HG03378 (cell line): ENCODE measurements around the gene CHRDL2.

Experiments
- ATAC-seq: cut with Tn5 transposase; IDR thresholded peaks from one replicate; pipeline ENCODE4 v1.9.1; 2021; ENCODE audit warnings: mild to moderate bottlenecking, moderate library complexity; ENCODE audit not compliant: unreplicated experiment

The CHRDL2 gene

GRCh38 chr11:74686792-74687191 is 44.4 kb downstream of the CHRDL2 start:
- no peak for ATAC-seq

- ATAC-seq: no peak
These were observed 45.3 kb downstream of the CHRDL2 start for GRCh38 chr11:74685905-74686304.

GRCh38 chr11:74685338-74685737 is 45.9 kb downstream of the CHRDL2 start:
- ATAC-seq: no peak

- no peak for ATAC-seq
These were observed 46.6 kb downstream of the CHRDL2 start for GRCh38 chr11:74684661-74685060.

GRCh38 chr11:74683941-74684481 is 47.2 kb downstream of the CHRDL2 start:
- ATAC-seq: no peak

GRCh38 chr11:74683279-74683871 is 47.9 kb downstream of the CHRDL2 start:
- ATAC-seq: no peak

GRCh38 chr11:74682731-74683278 is 48.4 kb downstream of the CHRDL2 start:
- no peak for ATAC-seq

- no peak for ATAC-seq
These were observed 49.3 kb downstream of the CHRDL2 start for GRCh38 chr11:74681686-74682651.

- no peak for ATAC-seq
These were observed 50.3 kb downstream of the CHRDL2 start for GRCh38 chr11:74680703-74681531.

GRCh38 chr11:74680035-74680671 is 51.1 kb downstream of the CHRDL2 start:
- ATAC-seq: no peak

GRCh38 chr11:74679513-74679865 is 51.7 kb downstream of the CHRDL2 start:
- no peak for ATAC-seq

GRCh38 chr11:74678591-74679512 is 52.4 kb downstream of the CHRDL2 start:
- no peak for ATAC-seq

- no peak for ATAC-seq
These were observed 53.2 kb downstream of the CHRDL2 start for GRCh38 chr11:74678041-74678440.

- no peak for ATAC-seq
These were observed 54.1 kb downstream of the CHRDL2 start for GRCh38 chr11:74677131-74677530.

GRCh38 chr11:74676596-74676995 is 54.6 kb downstream of the CHRDL2 start:
- no peak for ATAC-seq

- ATAC-seq: no peak
These were observed 55.5 kb downstream of the CHRDL2 start for GRCh38 chr11:74675761-74676160.

GRCh38 chr11:74673693-74674360 is 57.4 kb downstream of the CHRDL2 start:
- ATAC-seq: no peak

GRCh38 chr11:74672956-74673692 is 58.1 kb downstream of the CHRDL2 start:
- ATAC-seq: no peak
